ENCODE results near the gene FIGN.

Gene FIGN, protein sequence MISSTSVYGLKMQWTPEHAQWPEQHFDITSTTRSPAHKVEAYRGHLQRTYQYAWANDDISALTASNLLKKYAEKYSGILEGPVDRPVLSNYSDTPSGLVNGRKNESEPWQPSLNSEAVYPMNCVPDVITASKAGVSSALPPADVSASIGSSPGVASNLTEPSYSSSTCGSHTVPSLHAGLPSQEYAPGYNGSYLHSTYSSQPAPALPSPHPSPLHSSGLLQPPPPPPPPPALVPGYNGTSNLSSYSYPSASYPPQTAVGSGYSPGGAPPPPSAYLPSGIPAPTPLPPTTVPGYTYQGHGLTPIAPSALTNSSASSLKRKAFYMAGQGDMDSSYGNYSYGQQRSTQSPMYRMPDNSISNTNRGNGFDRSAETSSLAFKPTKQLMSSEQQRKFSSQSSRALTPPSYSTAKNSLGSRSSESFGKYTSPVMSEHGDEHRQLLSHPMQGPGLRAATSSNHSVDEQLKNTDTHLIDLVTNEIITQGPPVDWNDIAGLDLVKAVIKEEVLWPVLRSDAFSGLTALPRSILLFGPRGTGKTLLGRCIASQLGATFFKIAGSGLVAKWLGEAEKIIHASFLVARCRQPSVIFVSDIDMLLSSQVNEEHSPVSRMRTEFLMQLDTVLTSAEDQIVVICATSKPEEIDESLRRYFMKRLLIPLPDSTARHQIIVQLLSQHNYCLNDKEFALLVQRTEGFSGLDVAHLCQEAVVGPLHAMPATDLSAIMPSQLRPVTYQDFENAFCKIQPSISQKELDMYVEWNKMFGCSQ

GRCh38 chr2:163735685-163736432 lies at the start of gene FIGN:
TSS of gene FIGN (minus strand) at chr2:163736008. CDS start at chr2:163734927, 1,081 bp downstream.
- DNase-seq, result no peak

GRCh38 chr2:163785162-163785561 lies 49.4 kb upstream of the FIGN start:
- DNase-seq, result no peak

DNA sequence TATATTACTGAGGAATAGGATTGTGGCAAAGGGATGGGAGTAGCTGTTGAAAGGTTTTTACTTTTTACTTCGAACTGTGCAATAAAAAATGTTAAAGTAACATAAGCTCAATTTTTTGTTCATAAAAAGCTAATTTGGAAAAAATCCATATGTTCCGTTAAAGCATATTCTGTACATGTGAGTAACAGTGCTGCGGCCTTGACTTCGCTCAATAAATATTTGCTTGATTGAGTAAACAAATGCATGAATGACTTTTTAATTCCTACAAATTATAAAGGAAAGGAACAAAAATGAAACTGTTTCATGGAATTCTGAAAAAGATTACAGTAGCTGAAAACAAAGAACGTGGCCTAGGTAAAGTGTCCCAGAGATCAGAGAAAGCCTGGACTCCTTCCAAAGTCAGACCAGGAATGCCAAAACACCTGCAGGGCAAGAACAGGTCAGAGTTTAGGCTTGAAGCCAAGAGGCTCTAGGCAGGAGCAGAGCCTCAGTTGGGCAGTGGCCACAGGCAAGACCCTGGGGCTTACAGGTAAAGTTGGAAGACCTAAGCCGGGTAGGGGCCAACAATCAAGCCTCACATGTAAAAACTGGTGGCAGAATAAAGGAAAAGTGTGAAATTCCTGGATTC lies 44.3 kb upstream of the FIGN start:
- DNase-seq, result no peak

DNA sequence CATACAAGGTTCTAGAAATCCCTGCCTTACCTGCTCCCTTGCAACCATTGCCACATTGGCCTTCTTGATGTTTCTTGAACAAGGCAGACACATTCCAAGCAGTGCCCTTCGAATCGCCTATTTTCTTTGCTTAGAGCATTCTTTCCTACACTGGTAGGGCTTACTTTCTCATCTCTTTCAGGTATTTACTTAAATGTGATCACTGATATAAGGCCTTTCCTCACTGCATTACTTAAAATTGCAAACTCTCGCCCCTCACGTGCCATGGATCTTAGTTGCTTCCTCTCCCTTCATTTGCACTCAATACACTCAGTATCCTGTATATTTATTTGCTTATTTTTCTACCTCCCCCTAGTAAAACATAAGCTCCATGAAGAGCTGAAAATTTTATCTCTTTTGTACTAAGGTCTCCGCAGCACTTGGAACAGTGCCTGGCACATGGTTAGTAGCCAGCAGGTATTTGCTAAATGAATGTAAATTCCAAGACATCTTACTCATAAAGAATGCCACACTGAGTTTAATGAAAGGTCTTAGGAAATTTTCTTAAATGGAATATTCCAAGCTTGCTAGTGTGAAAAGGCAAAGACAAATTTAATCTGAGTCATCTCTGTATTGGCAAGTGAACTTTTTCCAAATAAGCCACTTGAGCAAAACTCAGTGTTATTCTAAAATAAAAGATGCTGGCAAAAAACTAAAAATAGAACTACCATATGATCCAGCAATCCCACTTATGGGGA lies 42.4 kb upstream of the FIGN start:
- DNase-seq, result no peak

GRCh38 chr2:163775304-163775703 lies 39.5 kb upstream of the FIGN start:
- DNase-seq, result no peak

GRCh38 chr2:163774862-163775261 lies 39.1 kb upstream of the FIGN start:
- DNase-seq, result no peak

DNA sequence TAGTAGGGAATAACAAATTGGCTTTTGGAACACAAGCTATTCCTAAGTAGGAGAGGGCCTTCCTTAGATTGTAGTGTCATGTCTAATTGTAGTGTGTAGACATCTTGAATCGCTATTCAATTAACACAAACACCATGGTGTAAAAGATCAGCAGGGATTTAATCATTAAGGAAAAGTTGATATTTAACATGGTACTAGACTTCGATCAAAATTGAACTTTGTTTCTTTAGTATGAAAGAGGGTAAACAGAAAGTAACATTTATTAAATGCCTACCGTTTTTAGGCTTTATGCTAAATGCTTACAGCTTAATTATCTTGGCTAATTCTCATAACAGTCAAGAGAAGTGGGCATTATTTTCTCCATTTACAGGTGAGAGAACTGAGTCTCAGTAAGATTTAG lies 37.5 kb upstream of the FIGN start:
- DNase-seq, result no peak

DNA sequence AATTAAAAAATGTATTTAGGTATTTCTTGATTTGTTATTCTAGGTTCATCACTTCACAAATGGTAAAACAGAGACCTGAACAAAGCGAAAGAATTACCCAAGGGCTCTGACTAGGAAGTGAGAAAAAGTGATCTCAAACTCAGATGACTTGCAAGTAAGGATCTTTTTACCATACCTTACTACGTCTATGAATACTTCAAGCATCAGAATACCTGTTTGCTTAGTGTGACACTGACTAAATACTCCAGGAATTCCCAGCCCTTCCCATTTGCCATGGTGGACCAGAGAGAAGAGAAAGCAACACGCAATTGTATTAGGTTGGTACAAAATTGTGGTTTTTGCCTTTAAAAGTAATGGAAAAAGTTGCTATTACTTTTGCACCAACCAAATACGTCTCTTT lies 35.8 kb upstream of the FIGN start:
- no peak for DNase-seq

DNA sequence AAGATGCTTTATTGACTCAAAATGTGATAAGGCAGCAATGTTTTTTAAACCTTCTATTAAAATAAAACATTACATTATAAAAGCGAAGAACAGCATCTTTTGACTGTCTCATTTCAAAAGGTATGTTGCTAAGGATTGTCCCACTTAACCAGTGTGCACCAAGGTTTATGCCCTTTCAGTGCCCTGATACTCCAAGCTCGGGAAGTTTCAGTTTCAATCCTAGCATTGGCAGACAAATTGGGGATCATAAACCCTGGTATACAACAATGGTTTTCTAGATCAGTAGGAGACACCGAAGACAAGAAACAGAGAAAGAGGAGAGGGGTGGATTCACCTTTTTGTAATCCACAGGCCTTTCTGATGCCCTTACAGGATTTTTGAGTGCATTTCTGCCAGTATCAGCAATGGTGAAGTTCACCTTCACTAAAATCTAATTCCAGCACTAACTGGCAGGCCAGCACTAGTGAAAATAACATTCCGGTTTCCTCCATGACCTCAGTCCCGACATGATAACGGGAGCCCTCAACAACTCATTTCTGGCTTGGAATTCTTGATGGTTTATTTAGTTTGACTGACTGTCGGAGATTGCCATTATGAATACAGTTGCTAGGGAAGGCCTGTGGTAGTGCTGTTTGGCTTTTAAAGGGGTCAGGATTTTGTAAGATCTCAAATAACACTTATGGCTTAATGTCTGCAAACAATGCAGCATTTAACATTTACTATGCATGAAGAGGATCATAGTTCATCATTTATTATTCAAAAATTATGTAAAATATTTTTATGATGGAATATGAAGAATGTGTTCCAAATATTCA lies 33.3 kb upstream of the FIGN start:
- DNase-seq, result no peak

DNA sequence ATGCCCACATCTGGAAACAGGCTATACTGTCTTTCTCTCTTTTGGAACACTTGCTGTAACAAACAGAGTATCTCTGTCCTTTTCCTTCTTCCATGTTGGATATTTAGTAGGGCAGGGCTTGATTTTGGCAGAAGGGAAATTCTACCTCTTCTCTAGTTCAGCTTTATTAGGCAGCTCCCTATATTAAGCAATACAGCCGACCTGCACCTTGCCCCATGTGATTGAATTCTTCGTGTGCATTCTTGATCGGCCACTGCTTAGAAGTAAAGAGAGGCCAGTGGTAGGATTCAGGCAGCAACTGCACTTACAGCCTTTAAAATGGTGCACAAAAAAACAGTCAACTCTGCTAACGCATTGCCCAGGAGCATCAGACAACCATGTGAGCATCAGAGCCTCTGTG lies 31.3 kb upstream of the FIGN start:
- no peak for DNase-seq

GRCh38 chr2:163764566-163764965 lies 28.8 kb upstream of the FIGN start:
- DNase-seq, result no peak

- no peak for DNase-seq
These were observed 23.2 kb upstream of the FIGN start for GRCh38 chr2:163759013-163759412.

DNA sequence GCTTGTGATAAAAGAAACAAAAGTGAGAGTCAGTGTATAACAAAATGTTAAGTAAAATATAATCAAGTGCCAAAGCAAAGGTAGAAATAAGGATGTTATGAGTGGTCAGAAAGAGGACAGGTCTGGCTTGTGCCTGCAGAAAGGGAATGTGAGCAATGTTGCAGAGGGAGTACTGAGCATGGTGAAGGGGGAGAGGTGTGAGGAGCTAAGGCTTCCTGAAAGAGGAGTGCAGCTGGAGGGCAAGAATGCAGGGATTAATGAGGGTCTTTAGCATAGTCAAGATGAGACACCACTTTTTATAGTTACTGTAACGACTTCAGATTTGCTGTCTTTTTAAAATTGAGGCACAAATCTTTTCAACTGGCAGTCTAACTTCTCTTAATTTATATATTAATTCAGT lies 22.0 kb upstream of the FIGN start:
- DNase-seq, result no peak

- no peak for DNase-seq
These were observed 20.8 kb upstream of the FIGN start for GRCh38 chr2:163756588-163756987.

DNA sequence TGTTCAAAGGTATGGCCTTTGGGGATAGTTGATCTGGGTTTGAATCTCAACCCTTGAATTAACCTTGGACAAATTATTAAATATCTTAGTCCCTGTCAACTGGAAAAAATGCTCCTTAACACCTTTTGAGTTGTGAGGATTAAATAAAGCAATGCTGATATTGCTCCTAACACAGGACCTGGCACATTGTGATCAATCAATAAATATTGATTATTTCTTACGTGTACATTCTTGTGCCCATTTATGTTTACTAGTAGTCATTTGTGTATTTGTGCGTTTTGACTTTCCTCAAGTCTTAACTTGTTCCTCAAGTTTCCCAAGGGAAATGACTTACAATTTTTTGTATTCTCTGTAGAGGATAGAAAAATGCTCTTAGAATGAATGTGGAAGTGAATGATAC lies 19.6 kb upstream of the FIGN start:
- DNase-seq, result no peak

DNA sequence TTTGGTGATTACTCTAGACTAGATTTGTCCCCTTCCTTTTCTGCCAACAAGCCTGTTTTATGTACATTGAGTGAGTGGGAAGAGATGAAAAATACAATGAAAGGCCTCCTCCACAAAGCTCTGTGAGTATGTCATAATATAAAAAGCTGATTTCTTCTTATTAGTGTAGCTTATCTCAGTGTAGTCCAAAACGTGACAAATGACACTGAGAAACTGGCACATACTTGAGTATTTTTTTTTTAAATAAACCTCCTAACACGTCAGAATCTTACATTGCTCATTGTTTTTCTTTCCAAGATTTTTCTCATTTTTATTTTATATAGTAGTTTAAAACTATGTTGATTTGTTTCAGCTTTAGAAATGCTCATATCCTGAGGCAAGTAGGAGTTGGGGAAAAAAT lies 17.9 kb upstream of the FIGN start:
- DNase-seq, result no peak

DNA sequence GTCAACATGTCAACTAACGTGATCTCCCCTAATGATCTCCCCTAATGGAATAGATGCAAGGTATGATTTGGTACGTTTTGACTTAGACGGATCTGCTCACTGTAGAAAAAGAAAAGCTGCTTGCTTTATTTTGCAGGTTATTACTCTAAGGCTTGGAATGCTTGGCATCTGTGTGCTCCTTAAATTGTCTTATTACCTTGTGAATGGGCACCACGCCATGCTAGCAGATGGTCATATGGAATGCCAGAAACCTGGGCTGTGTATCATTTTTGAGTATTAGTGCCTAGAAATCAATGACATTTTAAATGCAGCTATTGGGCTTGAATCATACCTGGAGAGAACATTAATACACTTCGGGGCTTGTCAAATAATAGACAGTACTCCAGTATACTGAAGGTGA lies 16.5 kb upstream of the FIGN start:
- DNase-seq, result no peak

DNA sequence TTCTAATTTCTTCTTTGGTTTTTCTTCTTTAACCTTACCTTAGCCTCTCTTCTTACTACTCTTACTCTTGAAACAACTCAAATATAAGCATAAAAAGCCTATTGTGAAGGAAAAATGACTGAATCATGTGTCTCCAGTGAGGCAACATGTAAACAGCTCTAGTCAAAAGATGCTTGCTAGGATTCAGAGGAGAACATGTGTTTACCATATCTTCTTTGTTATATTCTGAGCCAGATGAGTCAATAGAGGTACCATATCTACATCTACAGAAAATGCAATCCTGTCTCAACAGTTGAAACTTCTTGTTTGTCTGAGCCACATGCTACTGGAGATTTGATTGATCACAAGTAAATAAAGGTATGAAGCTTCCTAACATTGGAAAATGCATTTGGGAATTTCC lies 15.9 kb upstream of the FIGN start:
- no peak for DNase-seq

DNA sequence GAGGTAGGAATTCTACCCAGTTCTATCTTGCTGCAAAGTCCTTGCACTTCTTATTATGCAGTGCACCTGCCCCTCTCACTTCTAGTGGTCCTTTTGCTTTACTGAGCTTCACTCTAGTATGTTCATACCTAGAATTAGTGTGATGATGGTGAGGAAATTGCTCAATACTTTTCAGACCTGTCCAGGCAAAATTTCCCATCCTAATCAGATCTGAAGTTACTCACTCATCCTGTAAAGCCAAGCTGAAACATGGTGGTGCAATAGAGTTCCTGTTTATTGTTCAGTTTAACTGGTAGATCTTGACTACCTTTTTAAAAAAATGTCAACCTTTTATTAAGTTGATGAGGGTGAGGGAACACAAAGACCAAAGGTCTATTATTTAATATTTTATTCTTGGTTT lies 12.6 kb upstream of the FIGN start:
- DNase-seq, result no peak

DNA sequence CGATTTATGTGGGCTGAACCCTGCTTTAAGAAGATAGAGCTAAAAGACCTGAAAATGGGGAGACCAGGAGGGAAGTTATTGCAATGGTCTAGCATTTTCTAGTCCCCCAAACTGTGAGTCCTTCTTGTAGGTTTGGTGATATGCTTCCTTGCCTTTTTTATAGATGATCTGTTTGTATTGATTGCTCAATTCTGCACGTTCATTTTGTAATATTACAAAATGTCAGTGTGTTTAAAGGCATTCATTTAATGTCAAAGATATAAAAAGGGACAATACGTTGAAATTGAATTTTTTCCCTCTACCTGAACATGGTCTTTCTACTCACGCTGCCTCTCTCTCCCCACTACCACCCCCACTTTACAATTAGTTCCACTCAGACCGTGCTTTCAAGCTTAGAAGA lies 5.6 kb upstream of the FIGN start:
- no peak for DNase-seq

GRCh38 chr2:163737563-163737962 lies 1.8 kb upstream of the FIGN start:
- no peak for DNase-seq

DNA sequence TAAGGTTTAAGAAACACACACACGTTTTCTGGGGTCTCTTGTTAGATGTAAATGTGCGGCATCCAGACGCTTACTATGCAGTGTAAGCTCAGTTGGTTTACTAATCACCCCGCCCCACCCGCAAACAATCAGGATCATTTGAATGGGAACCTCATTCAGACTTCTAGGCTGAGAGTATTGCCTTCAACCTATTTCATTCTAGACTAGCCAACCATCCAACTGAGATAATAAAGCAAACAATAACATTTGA lies 1.3 kb upstream of the FIGN start:
- DNase-seq, result no peak
